K562 (cell line): ENCODE measurements around the gene PGS1.

Source experiments
- ATF1 ChIP-seq, 2 experiments: fragments of 450-650 bp in 1 of 2; IDR thresholded peaks; 2 replicates each; pipeline ENCODE4 v1.6.1; 2016; ENCODE audit warnings: missing compliant biosample characterization in 1 of 2, missing genetic modification characterization in 1 of 2
- DMBX1 ChIP-seq: fragments of 250-450 bp; sonication (Bioruptor Pico); IDR thresholded peaks from 2 replicates; pipeline ENCODE4 v1.8.0; 2022; ENCODE audit warnings: inconsistent platforms, mild to moderate bottlenecking, moderate library complexity, borderline replicate concordance
- KAT2B ChIP-seq: IDR thresholded peaks from one replicate; pipeline ENCODE4 v1.6.1; 2012; ENCODE audit warnings: low read depth, mild to moderate bottlenecking, control low read depth, inconsistent platforms, low read length, moderate library complexity
- NBN ChIP-seq: fragments of 450-650 bp; IDR thresholded peaks from 2 replicates; pipeline ENCODE4 v1.6.1; 2016; ENCODE audit warnings: low read depth, mild to moderate bottlenecking
- RBM17 ChIP-seq: fragments of 200-400 bp; formaldehyde crosslinking; IDR thresholded peaks from 2 replicates; pipeline ENCODE4 v1.6.1; 2017; ENCODE audit warnings: low read depth, mild to moderate bottlenecking, low read length, borderline replicate concordance
- SMARCC2 ChIP-seq: fragments of 450-650 bp; IDR thresholded peaks from 2 replicates; pipeline ENCODE4 v1.6.1; 2017; ENCODE audit warnings: antibody characterized with exemption, moderate library complexity, mild to moderate bottlenecking, low read depth
- ZNF830 ChIP-seq: fragments of 250-450 bp; sonication (Bioruptor Pico); IDR thresholded peaks from 2 replicates; pipeline ENCODE4 v1.5.0; 2021; ENCODE audit warnings: mild to moderate bottlenecking
- ZSCAN29 ChIP-seq: fragments of 450-650 bp; IDR thresholded peaks from 2 replicates; pipeline ENCODE4 v1.6.1; 2017
- TF ChIP-seq, protein P1 (sequence below), 3 experiments: IDR thresholded peaks in 2 of 3; conservative IDR thresholded peaks in 1 of 3; 2 replicates each; pipeline ENCODE4 v1.5.1; 2011 to 2012; ENCODE audit warnings: low read length in 3 of 3, mild to moderate bottlenecking in 3 of 3, control low read depth in 2 of 3, improper control_type of control experiment in 1 of 3, inconsistent platforms in 1 of 3, low read depth in 1 of 3, mixed read lengths in 1 of 3, moderate library complexity in 1 of 3; ENCODE audit not compliant: insufficient read depth in 2 of 3
- TF ChIP-seq, protein P2 (sequence below), 2 experiments: fragments of 450-650 bp in 1 of 2; sonication (generic) in 1 of 2; formaldehyde crosslinking in 1 of 2; IDR thresholded peaks in 1 of 2; conservative IDR thresholded peaks in 1 of 2; 2 replicates each; pipeline versions ENCODE4 v1.6.1 to v1.8.1; 2016 to 2023; ENCODE audit warnings: mild to moderate bottlenecking in 2 of 2, moderate library complexity in 2 of 2, inconsistent platforms in 1 of 2, missing genetic modification reagents in 1 of 2

DNA sequence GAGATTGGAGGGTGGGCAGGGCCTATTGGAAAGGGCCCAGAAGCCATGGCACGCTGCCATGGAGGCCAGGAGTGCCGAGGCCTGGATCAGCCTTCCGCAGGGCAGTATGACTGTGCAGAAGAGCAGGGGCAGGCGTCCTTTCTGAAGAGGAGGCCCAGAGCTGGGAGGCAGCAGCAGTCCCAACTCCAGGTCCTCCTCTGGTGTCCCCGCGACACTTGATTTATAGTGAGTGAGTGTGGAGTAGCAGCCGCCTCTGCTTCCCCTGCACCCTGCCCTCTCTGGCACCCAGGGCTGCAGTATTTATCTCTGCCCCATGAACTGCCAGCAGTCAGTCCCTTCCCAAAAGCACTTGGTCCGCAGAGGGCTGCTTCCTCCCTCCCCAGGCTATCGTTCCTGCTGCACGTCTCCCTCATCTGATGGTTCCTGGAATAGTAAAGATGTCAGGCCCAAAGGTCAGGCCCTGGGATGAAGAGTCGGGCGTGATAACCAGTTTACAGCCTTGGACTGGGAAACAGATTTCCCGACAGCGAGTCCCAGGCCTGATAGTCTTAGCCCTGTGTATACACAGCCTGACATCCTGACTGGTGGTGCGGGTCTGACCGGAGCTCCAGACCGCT is 32.9 kb downstream of the PGS1 start:
- no peak for TF ChIP-seq ZNF830 (CRISPR knock-in tag)
- TF ChIP-seq RBM17, result no peak
- TF ChIP-seq ATF1 (CRISPR knock-in tag; IDR thresholded peaks at IDR 0.05), result no peak
- TF ChIP-seq ATF1 (tag; IDR thresholded peaks at IDR 0.05), result no peak
- no peak for TF ChIP-seq KAT2B
- no peak for TF ChIP-seq DMBX1
- TF ChIP-seq, protein P1, sequence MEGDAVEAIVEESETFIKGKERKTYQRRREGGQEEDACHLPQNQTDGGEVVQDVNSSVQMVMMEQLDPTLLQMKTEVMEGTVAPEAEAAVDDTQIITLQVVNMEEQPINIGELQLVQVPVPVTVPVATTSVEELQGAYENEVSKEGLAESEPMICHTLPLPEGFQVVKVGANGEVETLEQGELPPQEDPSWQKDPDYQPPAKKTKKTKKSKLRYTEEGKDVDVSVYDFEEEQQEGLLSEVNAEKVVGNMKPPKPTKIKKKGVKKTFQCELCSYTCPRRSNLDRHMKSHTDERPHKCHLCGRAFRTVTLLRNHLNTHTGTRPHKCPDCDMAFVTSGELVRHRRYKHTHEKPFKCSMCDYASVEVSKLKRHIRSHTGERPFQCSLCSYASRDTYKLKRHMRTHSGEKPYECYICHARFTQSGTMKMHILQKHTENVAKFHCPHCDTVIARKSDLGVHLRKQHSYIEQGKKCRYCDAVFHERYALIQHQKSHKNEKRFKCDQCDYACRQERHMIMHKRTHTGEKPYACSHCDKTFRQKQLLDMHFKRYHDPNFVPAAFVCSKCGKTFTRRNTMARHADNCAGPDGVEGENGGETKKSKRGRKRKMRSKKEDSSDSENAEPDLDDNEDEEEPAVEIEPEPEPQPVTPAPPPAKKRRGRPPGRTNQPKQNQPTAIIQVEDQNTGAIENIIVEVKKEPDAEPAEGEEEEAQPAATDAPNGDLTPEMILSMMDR (IDR thresholded peaks at IDR 0.05 in 2 of 3, conservative IDR thresholded peaks at IDR 0.05 in 1 of 3; ENCODE audit: insufficient read depth in 2 of 3, low read depth in 1 of 3, low read length in 3 of 3), result no peak
- no peak for TF ChIP-seq ZSCAN29
- no peak for TF ChIP-seq NBN
- TF ChIP-seq, protein P2, sequence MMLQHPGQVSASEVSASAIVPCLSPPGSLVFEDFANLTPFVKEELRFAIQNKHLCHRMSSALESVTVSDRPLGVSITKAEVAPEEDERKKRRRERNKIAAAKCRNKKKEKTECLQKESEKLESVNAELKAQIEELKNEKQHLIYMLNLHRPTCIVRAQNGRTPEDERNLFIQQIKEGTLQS (IDR thresholded peaks at IDR 0.05), result no peak
- TF ChIP-seq, protein P2 (CRISPR knock-in tag; conservative IDR thresholded peaks at IDR 0.05), result no peak
- no peak for TF ChIP-seq SMARCC2
